ENCODE results near the gene CDCA4. TPM values are rescaled to one million over a fixed set of nuclear protein-coding genes. Genes with fewer than 3 reads are reported as not detected.

The CDCA4 gene
- polyA plus RNA-seq, 3 donors = 17.4 to 19.3 (median 18.7) TPM

GRCh38 chr14:105059035-105059924 is 38.4 kb upstream of the CDCA4 start:
- no peak for DNase-seq (ENCODE audit: low read depth in 3 of 3, low spot score in 2 of 3)

GRCh38 chr14:105058521-105059034 is 37.7 kb upstream of the CDCA4 start:
- no peak for DNase-seq (ENCODE audit: low read depth in 3 of 3, low spot score in 2 of 3)

GRCh38 chr14:105056303-105056831 is 35.5 kb upstream of the CDCA4 start:
- DNase-seq (ENCODE audit: low read depth in 3 of 3, low spot score in 2 of 3) = no peak

- DNase-seq (ENCODE audit: low read depth in 3 of 3, low spot score in 2 of 3) = no peak
Measured at GRCh38 chr14:105055736-105056302, 34.9 kb upstream of the CDCA4 start.

GRCh38 chr14:105055334-105055733 is 34.5 kb upstream of the CDCA4 start:
- DNase-seq (ENCODE audit: low read depth in 3 of 3, low spot score in 2 of 3) = no peak

- DNase-seq (ENCODE audit: low read depth in 3 of 3, low spot score in 2 of 3) = no peak
Measured at GRCh38 chr14:105053996-105054395, 33.1 kb upstream of the CDCA4 start.

GRCh38 chr14:105053421-105053820 is 32.5 kb upstream of the CDCA4 start:
- no peak for DNase-seq (ENCODE audit: low read depth in 3 of 3, low spot score in 2 of 3)

GRCh38 chr14:105052110-105052458 is 31.2 kb upstream of the CDCA4 start:
- no peak for DNase-seq (ENCODE audit: low read depth in 3 of 3, low spot score in 2 of 3)

- DNase-seq (ENCODE audit: low read depth in 3 of 3, low spot score in 2 of 3) = no peak
Measured at GRCh38 chr14:105051182-105052109, 30.6 kb upstream of the CDCA4 start.

GRCh38 chr14:105050551-105050897 is 29.6 kb upstream of the CDCA4 start:
- DNase-seq (ENCODE audit: low read depth in 3 of 3, low spot score in 2 of 3) = no peak

- no peak for DNase-seq (ENCODE audit: low read depth in 3 of 3, low spot score in 2 of 3)
Measured at GRCh38 chr14:105049753-105050550, 29.1 kb upstream of the CDCA4 start.

GRCh38 chr14:105047283-105048016 is 26.6 kb upstream of the CDCA4 start:
- DNase-seq (ENCODE audit: low read depth in 3 of 3, low spot score in 2 of 3) = no peak

- DNase-seq (ENCODE audit: low read depth in 3 of 3, low spot score in 2 of 3) = no peak
Measured at GRCh38 chr14:105046891-105047282, 26.0 kb upstream of the CDCA4 start.

GRCh38 chr14:105045710-105046326 is 24.9 kb upstream of the CDCA4 start:
- peak; percentile 47 to 62 (median 56) for DNase-seq (ENCODE audit: low read depth in 3 of 3, low spot score in 2 of 3)

- DNase-seq (ENCODE audit: low read depth in 3 of 3, low spot score in 2 of 3) = no peak
Measured at GRCh38 chr14:105043641-105044040, 22.8 kb upstream of the CDCA4 start.

- no peak for DNase-seq (ENCODE audit: low read depth in 3 of 3, low spot score in 2 of 3)
Measured at GRCh38 chr14:105042813-105043212, 21.9 kb upstream of the CDCA4 start.

GRCh38 chr14:105041841-105042765 is 21.2 kb upstream of the CDCA4 start:
- DNase-seq (ENCODE audit: low read depth in 3 of 3, low spot score in 2 of 3) = no peak
